LNCAP (cell line): Measurements from ENCODE around the gene MADD.

Experiments used
- TF ChIP-seq, protein P1 (sequence below): fragments of 450-650 bp; IDR thresholded peaks from 2 replicates; pipeline ENCODE4 v1.5.1; 2017; ENCODE audit warnings: mild to moderate bottlenecking

Gene MADD

DNA sequence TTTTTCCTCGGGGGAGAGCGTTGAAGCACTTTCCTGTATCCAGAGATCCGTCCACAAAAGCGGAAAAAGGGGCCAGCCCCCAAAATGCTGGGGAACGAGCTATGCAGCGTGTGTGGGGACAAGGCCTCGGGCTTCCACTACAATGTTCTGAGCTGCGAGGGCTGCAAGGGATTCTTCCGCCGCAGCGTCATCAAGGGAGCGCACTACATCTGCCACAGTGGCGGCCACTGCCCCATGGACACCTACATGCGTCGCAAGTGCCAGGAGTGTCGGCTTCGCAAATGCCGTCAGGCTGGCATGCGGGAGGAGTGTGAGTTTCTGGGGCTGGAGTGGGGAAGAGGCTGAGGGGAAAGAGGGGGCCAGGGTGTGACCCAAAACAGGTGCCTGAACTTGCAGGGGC lies 9.6 kb upstream of the MADD start:
- TF ChIP-seq, protein P1, sequence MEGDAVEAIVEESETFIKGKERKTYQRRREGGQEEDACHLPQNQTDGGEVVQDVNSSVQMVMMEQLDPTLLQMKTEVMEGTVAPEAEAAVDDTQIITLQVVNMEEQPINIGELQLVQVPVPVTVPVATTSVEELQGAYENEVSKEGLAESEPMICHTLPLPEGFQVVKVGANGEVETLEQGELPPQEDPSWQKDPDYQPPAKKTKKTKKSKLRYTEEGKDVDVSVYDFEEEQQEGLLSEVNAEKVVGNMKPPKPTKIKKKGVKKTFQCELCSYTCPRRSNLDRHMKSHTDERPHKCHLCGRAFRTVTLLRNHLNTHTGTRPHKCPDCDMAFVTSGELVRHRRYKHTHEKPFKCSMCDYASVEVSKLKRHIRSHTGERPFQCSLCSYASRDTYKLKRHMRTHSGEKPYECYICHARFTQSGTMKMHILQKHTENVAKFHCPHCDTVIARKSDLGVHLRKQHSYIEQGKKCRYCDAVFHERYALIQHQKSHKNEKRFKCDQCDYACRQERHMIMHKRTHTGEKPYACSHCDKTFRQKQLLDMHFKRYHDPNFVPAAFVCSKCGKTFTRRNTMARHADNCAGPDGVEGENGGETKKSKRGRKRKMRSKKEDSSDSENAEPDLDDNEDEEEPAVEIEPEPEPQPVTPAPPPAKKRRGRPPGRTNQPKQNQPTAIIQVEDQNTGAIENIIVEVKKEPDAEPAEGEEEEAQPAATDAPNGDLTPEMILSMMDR: no peak

DNA sequence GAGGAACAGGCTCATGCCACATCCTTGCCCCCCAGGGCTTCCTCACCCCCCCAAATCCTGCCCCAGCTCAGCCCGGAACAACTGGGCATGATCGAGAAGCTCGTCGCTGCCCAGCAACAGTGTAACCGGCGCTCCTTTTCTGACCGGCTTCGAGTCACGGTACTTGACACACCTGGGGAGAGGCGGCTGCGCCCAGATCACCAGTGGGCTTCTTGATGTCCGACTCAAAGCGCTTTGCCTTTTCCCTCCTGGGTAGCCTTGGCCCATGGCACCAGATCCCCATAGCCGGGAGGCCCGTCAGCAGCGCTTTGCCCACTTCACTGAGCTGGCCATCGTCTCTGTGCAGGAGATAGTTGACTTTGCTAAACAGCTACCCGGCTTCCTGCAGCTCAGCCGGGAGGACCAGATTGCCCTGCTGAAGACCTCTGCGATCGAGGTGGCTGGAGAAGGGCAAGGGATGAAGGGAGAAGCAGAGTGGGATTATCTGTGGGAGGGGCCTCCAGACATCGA lies 8.6 kb upstream of the MADD start:
- TF ChIP-seq, protein P1: no peak

DNA sequence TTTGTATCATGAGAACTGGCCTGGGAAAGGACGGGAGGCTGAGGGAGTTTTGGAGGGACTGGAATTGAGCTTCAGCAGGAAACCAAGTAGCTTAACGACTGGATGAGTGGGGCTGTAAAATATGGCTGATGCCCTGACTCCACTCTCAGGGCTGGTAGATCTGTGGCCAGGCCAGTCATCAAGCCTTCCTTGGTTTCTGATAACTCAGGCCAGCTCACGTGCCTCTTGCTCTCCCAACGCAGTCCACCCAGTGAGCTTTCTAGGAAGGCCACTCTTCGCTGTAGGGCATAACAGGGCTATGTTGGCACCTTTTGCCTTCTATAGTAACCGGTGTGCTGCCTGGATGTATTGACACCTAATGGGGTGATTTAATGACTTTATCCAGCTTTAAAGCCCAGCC lies 5.8 kb upstream of the MADD start:
- TF ChIP-seq, protein P1: no peak

DNA sequence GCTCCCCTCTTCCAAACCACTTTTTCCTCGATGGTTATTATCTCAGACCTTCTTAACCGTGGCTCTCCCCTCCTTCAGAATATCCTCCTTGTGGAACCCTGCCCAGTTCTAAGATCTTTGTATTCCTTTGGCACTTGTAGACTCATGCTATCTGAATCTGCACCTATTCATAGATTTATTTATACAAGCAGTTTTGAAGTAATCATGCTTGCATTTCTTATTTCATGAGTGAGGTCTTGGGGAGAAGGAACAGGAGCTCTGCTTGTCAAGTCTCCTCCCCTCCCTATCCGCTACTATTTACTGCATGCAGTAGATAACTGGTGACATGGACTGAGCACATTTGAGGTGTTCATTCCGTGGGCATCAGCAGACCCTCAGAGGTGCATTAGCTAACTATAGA lies 5.4 kb upstream of the MADD start:
- TF ChIP-seq, protein P1: no peak

DNA sequence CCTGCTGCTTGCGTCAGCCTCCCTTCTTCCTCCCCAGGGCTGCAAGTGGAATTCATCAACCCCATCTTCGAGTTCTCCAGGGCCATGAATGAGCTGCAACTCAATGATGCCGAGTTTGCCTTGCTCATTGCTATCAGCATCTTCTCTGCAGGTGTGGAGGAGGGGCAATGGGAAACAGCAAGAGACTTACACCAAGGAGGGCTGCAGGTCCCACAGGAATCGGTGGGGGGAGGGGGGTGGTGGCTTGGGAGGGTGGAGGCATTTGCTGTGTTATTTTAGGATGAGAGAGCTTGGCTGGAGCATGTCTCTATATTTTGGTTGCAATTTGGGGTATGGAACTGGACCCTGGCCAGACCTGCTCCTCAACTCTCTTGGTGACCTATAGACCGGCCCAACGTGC lies 2.1 kb upstream of the MADD start:
- TF ChIP-seq, protein P1: no peak

DNA sequence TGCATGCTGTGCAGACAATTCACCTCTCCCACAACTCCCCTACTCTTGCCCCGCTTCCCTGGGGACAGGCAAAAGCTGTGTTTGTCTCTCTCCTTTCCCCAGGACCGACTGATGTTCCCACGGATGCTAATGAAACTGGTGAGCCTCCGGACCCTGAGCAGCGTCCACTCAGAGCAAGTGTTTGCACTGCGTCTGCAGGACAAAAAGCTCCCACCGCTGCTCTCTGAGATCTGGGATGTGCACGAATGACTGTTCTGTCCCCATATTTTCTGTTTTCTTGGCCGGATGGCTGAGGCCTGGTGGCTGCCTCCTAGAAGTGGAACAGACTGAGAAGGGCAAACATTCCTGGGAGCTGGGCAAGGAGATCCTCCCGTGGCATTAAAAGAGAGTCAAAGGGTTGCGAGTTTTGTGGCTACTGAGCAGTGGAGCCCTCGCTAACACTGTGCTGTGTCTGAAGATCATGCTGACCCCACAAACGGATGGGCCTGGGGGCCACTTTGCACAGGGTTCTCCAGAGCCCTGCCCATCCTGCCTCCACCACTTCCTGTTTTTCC lies 1.4 kb upstream of the MADD start:
- TF ChIP-seq, protein P1: no peak

DNA sequence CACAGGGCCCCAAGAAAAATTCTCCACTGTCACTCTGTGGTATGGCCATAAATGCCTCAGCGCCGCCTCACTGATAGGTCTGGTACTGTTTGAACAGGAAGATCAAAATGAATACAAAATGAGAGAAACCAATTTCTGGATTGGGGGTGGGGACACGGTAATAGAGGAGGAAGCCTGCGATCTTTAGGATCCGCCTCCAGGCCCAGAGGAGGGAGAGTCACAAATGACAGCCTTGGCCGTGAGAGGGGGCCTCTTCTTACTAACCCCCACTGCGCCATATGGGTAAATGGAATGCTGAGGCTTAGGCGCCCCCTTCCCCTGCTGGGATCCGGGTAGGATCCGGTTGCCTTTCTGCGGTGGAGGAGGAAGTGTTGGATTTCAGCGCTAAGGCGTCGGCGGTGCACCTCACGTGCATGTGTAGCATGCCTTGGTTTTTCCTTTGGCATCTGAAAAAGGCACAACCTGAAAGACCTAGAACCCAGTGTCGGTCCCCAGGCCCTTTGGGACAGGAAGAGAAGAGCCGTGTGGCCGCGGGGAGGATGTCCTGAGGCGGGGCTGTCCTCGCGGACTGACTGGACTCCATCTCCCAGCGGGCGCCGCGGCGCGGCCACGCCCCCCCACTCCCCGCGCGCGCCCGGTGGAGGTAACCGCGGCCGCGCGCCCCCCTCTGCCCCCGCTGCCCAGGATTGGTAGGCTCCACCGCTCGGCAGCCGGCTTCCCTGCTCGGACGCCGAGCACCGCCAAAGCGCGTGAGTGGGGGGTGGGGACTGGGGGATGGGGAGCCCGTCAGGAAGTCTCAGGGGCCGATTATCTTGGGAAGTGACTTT lies 718 bp upstream of the MADD start:
- TF ChIP-seq, protein P1: no peak
